ENCODE results near the gene ANKZF1. TPM values are rescaled to one million over a fixed set of nuclear protein-coding genes. Genes with fewer than 3 reads are reported as not detected.

The ANKZF1 gene
- total RNA-seq, 1 donor from 2014 or later: 46.1 TPM

DNA sequence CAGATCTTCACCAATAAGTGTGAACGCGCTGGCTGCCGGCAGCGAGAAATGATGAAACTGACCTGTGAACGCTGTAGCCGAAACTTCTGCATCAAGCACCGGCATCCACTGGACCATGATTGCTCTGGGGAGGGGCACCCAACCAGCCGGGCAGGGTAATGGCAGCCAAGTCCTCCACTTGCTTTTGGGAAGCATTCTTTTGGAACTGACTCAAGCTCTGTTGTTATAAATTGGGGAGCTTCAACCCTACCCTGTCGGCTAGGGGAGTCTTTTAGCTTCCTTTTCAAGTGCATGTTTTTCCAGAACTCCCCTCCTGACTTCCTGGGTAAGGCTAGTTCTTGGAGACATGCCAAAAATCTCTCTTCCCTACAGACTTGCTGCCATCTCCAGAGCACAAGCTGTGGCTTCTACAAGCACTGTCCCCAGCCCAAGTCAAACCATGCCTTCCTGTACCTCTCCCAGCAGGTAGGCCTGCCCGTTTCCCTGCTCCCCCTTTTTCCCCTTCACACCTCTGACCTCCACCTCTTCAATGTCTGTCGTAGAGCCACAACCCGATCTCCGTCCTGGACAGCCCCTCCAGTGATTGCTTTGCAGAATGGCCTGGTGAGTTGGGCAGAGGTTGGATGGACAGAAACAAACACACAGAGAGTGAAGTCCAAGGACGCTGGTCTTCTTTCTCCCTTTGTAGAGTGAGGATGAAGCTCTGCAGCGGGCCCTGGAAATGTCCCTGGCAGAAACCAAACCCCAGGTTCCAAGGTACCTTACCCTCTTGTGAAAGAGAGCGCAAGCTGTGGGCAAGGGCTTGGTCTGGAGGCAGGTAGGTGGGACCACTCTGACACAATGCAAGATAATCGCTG, 21.5 kb upstream of the ANKZF1 start:
- H3K9me3 ChIP-seq: no peaks in the 10 kb centered on the region
- no peaks in the 10 kb centered on the region for H3K27me3 ChIP-seq (ENCODE audit: low read depth)
- H3K4me3 ChIP-seq: peak overlapping the region; percentile 76
- DNase-seq: no peak
- no peak for ATAC-seq
- peak overlapping the region; percentile 91 for H3K27ac ChIP-seq
- peaks cover 34% of the 10 kb centered on the region for H3K36me3 ChIP-seq
- H3K4me1 ChIP-seq: peaks cover 19% of the 10 kb centered on the region
- TF ChIP-seq CTCF (IDR thresholded peaks at IDR 0.05): no peak
- intact Hi-C loops (cut with DNase I): no loop called here

GRCh38 chr2:219209236-219210195, 20.1 kb upstream of the ANKZF1 start:
- Histone ChIP-seq H3K9me3 (no peaks in the 10 kb centered on the region), H3K4me1 (peaks cover 19% of the 10 kb centered on the region), H3K27me3 (ENCODE audit: low read depth) (no peaks in the 10 kb centered on the region), H3K27ac (no peak overlapping the region), H3K4me3 (no peak overlapping the region), H3K36me3 (peaks cover 44% of the 10 kb centered on the region)
- ATAC-seq (no peak), DNase-seq (no peak)
- TF ChIP-seq CTCF (IDR thresholded peaks at IDR 0.05): no peak
- intact Hi-C loops (cut with DNase I): no loop called here

DNA sequence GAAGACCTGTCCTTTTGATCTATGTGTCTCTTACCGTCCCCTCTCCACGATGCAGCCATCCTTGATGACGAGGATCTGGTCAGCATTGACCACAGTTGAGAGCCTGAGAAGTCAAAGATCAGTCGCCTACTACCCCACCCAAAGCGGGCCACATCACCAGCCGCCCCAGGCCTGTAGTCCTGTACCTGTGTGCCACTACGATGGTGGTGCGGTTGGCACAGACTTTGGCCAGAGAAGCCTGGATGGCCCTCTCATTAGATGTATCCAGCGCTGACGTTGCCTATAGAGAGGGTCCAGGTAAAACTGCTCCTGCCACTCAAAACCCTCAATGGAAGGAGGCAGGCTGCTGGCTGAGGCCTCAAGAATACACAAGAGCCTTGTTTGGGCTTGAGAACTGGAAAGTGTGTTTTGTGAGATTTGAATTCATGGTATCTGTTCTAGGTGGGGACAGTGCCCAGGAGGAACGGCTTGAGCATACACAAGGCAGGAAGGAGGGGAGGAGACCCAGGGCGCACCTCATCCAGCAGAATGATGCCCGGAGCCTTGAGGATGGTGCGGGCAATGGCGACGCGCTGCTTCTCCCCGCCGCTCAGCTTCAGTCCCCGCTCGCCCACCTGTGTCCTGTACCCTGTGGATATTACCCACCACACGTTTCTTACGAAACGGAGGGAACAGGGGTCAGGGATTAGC, 19.3 kb upstream of the ANKZF1 start:
- DNase-seq (no peak), ATAC-seq (no peak)
- H3K4me3 ChIP-seq: no peak overlapping the region
- H3K27ac ChIP-seq: no peak overlapping the region
- no peaks in the 10 kb centered on the region for H3K9me3 ChIP-seq
- H3K36me3 ChIP-seq: peaks cover 52% of the 10 kb centered on the region
- peaks cover 19% of the 10 kb centered on the region for H3K4me1 ChIP-seq
- no peaks in the 10 kb centered on the region for H3K27me3 ChIP-seq (ENCODE audit: low read depth)
- no peak for TF ChIP-seq CTCF (IDR thresholded peaks at IDR 0.05)
- intact Hi-C loops (cut with DNase I): no loop called here

DNA sequence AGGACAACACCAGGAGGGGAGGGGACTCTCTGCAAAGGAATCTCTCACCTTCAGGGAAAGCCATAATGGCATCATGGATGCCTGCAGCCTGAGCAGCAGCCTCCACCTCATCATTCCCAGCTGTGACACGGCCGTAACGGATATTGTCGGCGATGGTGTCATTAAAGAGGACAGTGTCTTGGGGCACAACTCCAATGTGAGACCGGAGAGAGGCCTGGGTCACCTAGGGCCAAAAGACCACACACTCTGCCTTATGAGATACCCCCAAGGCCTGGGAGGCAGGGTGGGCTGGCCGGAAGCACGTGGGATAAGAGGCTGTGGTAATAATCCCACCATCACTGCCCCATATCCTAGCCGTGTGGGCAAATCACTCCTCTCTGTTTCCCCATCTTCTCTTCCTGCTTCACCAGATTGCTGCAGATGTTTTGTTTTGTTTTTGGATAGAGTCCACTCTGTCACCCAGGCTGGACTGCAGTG, 18.7 kb upstream of the ANKZF1 start:
- Histone ChIP-seq H3K27me3 (ENCODE audit: low read depth) (no peaks in the 10 kb centered on the region), H3K36me3 (peaks cover 57% of the 10 kb centered on the region), H3K27ac (no peak overlapping the region), H3K9me3 (no peaks in the 10 kb centered on the region), H3K4me3 (no peak overlapping the region), H3K4me1 (peaks cover 17% of the 10 kb centered on the region)
- DNase-seq: no peak
- intact Hi-C loops (cut with DNase I): no loop called here
- TF ChIP-seq CTCF (IDR thresholded peaks at IDR 0.05): no peak
- no peak for ATAC-seq

GRCh38 chr2:219213026-219213415, 16.6 kb upstream of the ANKZF1 start:
- no peak for ATAC-seq
- Histone ChIP-seq H3K4me3 (no peak overlapping the region), H3K4me1 (peaks cover 20% of the 10 kb centered on the region), H3K27me3 (ENCODE audit: low read depth) (no peaks in the 10 kb centered on the region), H3K27ac (no peak overlapping the region), H3K36me3 (peaks cover 57% of the 10 kb centered on the region), H3K9me3 (no peaks in the 10 kb centered on the region)
- intact Hi-C loops (cut with DNase I): no loop called here
- no peak for DNase-seq
- no peak for TF ChIP-seq CTCF (IDR thresholded peaks at IDR 0.05)
